Hepatocyte (in vitro differentiated cells): ENCODE results near the gene DCPS. TPM values are rescaled to one million over a fixed set of nuclear protein-coding genes. Genes with fewer than 3 reads are reported as not detected.

ENCODE experiments used
- DNase-seq: peaks from one replicate; pipeline ENCODE4 v3.0.0-alpha.2; 2016; ENCODE audit warnings: low spot score
- H2AFZ ChIP-seq: fragments of 200-600 bp; sonication (generic); 2 replicates; pipeline ENCODE4 v1.6.0; 2016; ENCODE audit warnings: antibody characterized with exemption, mild to moderate bottlenecking
- H3K27ac ChIP-seq: fragments of 200-600 bp; sonication (generic); 2 replicates; pipeline ENCODE4 v1.5.1; 2016; ENCODE audit warnings: mild to moderate bottlenecking
- H3K27me3 ChIP-seq: fragments of 200-600 bp; sonication (generic); 2 replicates; pipeline ENCODE4 v1.6.1; 2016
- H3K36me3 ChIP-seq: fragments of 200-600 bp; sonication (generic); replicated peaks from 2 replicates; pipeline ENCODE4 v1.5.1; 2016; ENCODE audit warnings: low read depth; ENCODE audit not compliant: insufficient read depth
- H3K4me1 ChIP-seq: fragments of 200-600 bp; sonication (generic); 2 replicates; pipeline ENCODE4 v1.5.1; 2016; ENCODE audit warnings: mild to moderate bottlenecking, moderate library complexity; ENCODE audit not compliant: insufficient read depth
- H3K4me2 ChIP-seq: fragments of 200-600 bp; sonication (generic); 2 replicates; pipeline ENCODE4 v1.6.0; 2016
- H3K4me3 ChIP-seq: fragments of 200-600 bp; sonication (generic); 2 replicates; pipeline ENCODE4 v1.5.1; 2016; ENCODE audit warnings: mild to moderate bottlenecking
- H3K79me2 ChIP-seq: fragments of 200-600 bp; sonication (generic); 2 replicates; pipeline ENCODE4 v1.6.0; 2017; ENCODE audit warnings: mild to moderate bottlenecking
- H3K9me2 ChIP-seq: fragments of 200-600 bp; sonication (generic); replicated peaks from 2 replicates; pipeline ENCODE4 v1.6.0; 2017; ENCODE audit warnings: mild to moderate bottlenecking; ENCODE audit not compliant: insufficient read depth
- H3K9me3 ChIP-seq: fragments of 200-600 bp; sonication (generic); 2 replicates; pipeline ENCODE4 v1.5.1; 2016; ENCODE audit warnings: low read depth, mild to moderate bottlenecking
- H4K20me1 ChIP-seq: fragments of 200-600 bp; sonication (generic); 2 replicates; pipeline ENCODE4 v1.6.0; 2016; ENCODE audit warnings: mild to moderate bottlenecking; ENCODE audit not compliant: insufficient read depth, poor library complexity, severe bottlenecking
- CTCF ChIP-seq: fragments of 200-600 bp; sonication (generic); IDR thresholded peaks from 2 replicates; pipeline ENCODE4 v1.5.1; 2016; ENCODE audit warnings: antibody characterized with exemption, mild to moderate bottlenecking; ENCODE audit not compliant: poor library complexity
- EZH2 ChIP-seq: fragments of 200-600 bp; sonication (generic); IDR thresholded peaks from 2 replicates; pipeline ENCODE4 v1.6.1; 2016; ENCODE audit warnings: antibody characterized with exemption, mild to moderate bottlenecking, borderline replicate concordance
- EZH2phosphoT487 ChIP-seq: fragments of 200-600 bp; sonication (generic); IDR thresholded peaks from one replicate; pipeline ENCODE4 v1.6.1; 2018; ENCODE audit warnings: antibody characterized with exemption, mild to moderate bottlenecking, low read depth, moderate library complexity; ENCODE audit not compliant: unreplicated experiment, severe bottlenecking
- WGBS: methylation state at CpG from one replicate; pipeline ENCODE4 v1.1.6; 2016; ENCODE audit warnings: low lambda C conversion rate; ENCODE audit errors: missing lambda C conversion rate; 5-methylcytosine and 5-hydroxymethylcytosine counted together
- polyA plus RNA-seq: library from polyadenylated mRNA; unstranded; fragments of >200 nt; fragmentation: Nextera tagmentation; extraction: Ambion mirVana; gene quantifications from 2 replicates; pipeline ENCODE4 v1.2.1, GENCODE V29; 2016
- total RNA-seq: library from RNA; depleted of rRNA; stranded (reverse); fragments of >200 nt; gene quantifications from 2 replicates; pipeline ENCODE4 v1.2.3, GENCODE V29; 2014

DCPS gene
- total and polyA plus RNA-seq, 2 experiments from 2014 or later, result 6.5 to 16.8 TPM

- TF ChIP-seq EZH2, result no peak
- no peak for TF ChIP-seq CTCF
- no peak for TF ChIP-seq EZH2phosphoT487
- Histone ChIP-seq H3K9me2 (no peaks in the 10 kb centered on the region), H3K4me2 (no peak overlapping the region), H3K79me2 (peaks cover 5% of the 10 kb centered on the region), H3K36me3 (no peaks in the 10 kb centered on the region), H4K20me1 (no peaks in the 10 kb centered on the region), H3K27me3 (no peaks in the 10 kb centered on the region), H3K4me1 (no peaks in the 10 kb centered on the region), H2AFZ (no peak overlapping the region), H3K4me3 (no peak overlapping the region), H3K9me3 (no peaks in the 10 kb centered on the region), H3K27ac (no peak overlapping the region)
- WGBS, result 83% methylated on average over 5 of the region's 5 CpGs
- DNase-seq, result peak; percentile 41
Observed at GRCh38 chr11:126387857-126388256, 84.0 kb downstream of the DCPS start.

- H3K4me3 ChIP-seq, result no peak overlapping the region
- no peaks in the 10 kb centered on the region for H3K36me3 ChIP-seq
- H4K20me1 ChIP-seq, result no peaks in the 10 kb centered on the region
- no peaks in the 10 kb centered on the region for H3K4me1 ChIP-seq
- 81% methylated on average over 5 of the region's 5 CpGs for WGBS
- H3K4me2 ChIP-seq, result no peak overlapping the region
- no peaks in the 10 kb centered on the region for H3K9me3 ChIP-seq
- H3K27ac ChIP-seq, result no peak overlapping the region
- DNase-seq, result no peak
- no peak overlapping the region for H2AFZ ChIP-seq
- H3K27me3 ChIP-seq, result no peaks in the 10 kb centered on the region
- H3K9me2 ChIP-seq, result no peaks in the 10 kb centered on the region
- TF ChIP-seq EZH2phosphoT487, result no peak
- TF ChIP-seq EZH2, result no peak
- no peak for TF ChIP-seq CTCF
- peaks cover 2% of the 10 kb centered on the region for H3K79me2 ChIP-seq
Observed at GRCh38 chr11:126390272-126390867, 86.5 kb downstream of the DCPS start.

GRCh38 chr11:126391286-126391954 lies 87.6 kb downstream of the DCPS start:
- no peaks in the 10 kb centered on the region for H3K36me3 ChIP-seq
- WGBS, result 80% methylated on average over 7 of the region's 7 CpGs

More at GRCh38 chr11:126391286-126391954, 87.6 kb downstream of the DCPS start:
- no peak overlapping the region for H3K27ac ChIP-seq
- TF ChIP-seq EZH2phosphoT487 (no peak), CTCF (no peak), EZH2 (no peak)
- no peak overlapping the region for H2AFZ ChIP-seq
- H3K9me2 ChIP-seq, result no peaks in the 10 kb centered on the region
- no peaks in the 10 kb centered on the region for H3K4me1 ChIP-seq
- no peak for DNase-seq
- H3K79me2 ChIP-seq, result peaks cover 2% of the 10 kb centered on the region
- no peaks in the 10 kb centered on the region for H4K20me1 ChIP-seq
- no peaks in the 10 kb centered on the region for H3K9me3 ChIP-seq
- no peaks in the 10 kb centered on the region for H3K27me3 ChIP-seq
- no peak overlapping the region for H3K4me2 ChIP-seq
- no peak overlapping the region for H3K4me3 ChIP-seq
